SU-DHL-6 (cell line): ENCODE data around the gene GPR4.

Source experiments
- CTCF ChIP-seq: fragments of 200-600 bp; sonication (generic); IDR thresholded peaks from one replicate; pipeline ENCODE4 v1.5.1; 2017; ENCODE audit warnings: antibody characterized with exemption, mild to moderate bottlenecking, low read length, moderate library complexity; ENCODE audit not compliant: insufficient read depth, poor library complexity, severe bottlenecking
- EZH2phosphoT487 ChIP-seq: fragments of 200-600 bp; sonication (generic), shearing (Covaris generic); conservative IDR thresholded peaks from 2 replicates; pipeline ENCODE4 v1.6.1; 2018; ENCODE audit warnings: mild to moderate bottlenecking, antibody characterized with exemption, low read length, moderate library complexity, mixed read lengths

GRCh38 chr19:45629704-45630103 lies 27.7 kb upstream of the GPR4 start:
- TF ChIP-seq CTCF: no peak
- no peak for TF ChIP-seq EZH2phosphoT487
